Endothelial cell of umbilical vein (primary cell): ENCODE results near the gene GFOD1. TPM values are rescaled to one million over a fixed set of nuclear protein-coding genes. Genes with fewer than 3 reads are reported as not detected.

Experiments used
- BruUV-seq: library from RNA; stranded (reverse); fragments of 400-500 nt; replicated peaks from 2 replicates; lab custom pipeline; 2021; lab: Mats Ljungman, UMichigan
- CTCF ChIA-PET: fragments of 300-600, 350-600 bp; sonication (Branson Sonifier 250); formaldehyde crosslinking; loops from one replicate; lab custom pipeline; 2021; ENCODE audit warnings: antibody characterized with exemption, inconsistent platforms; lab: Charles Lee
- POLR2A ChIA-PET: fragments of 300-600, 350-600 bp; sonication (Branson Sonifier 250); formaldehyde crosslinking; loops from one replicate; lab custom pipeline; 2021; ENCODE audit warnings: antibody characterized with exemption, inconsistent platforms; lab: Charles Lee
- DNase-seq: peaks from one replicate; pipeline ENCODE4 v3.0.0-alpha.2; 2011; ENCODE audit warnings: low read depth, low spot score
- FAIRE-seq: peaks from 2 replicates; lab custom pipeline; 2011; peaks lifted over from hg19 to GRCh38; lab: Jason Lieb, UNC
- H2AFZ ChIP-seq: 2 replicates; pipeline ENCODE4 v1.6.0; 2012; ENCODE audit warnings: low read depth, low read length, control low read depth, inconsistent platforms
- H3K27ac ChIP-seq: 2 replicates; pipeline ENCODE4 v1.5.1; 2011; ENCODE audit warnings: low read depth, mild to moderate bottlenecking, control low read depth, low read length, moderate library complexity; ENCODE audit not compliant: insufficient read depth
- H3K27me3 ChIP-seq, 2 experiments: 2 replicates each; pipeline versions ENCODE4 v1.6.0 to v1.6.1; 2011; ENCODE audit warnings: low read length in 2 of 2, mixed read lengths in 1 of 2; ENCODE audit not compliant: control insufficient read depth in 2 of 2, insufficient read depth in 2 of 2
- H3K36me3 ChIP-seq, 2 experiments: 2 replicates in 1 of 2; 3 replicates in 1 of 2; pipeline ENCODE4 v1.5.1; 2011; ENCODE audit warnings: low read length in 2 of 2, mild to moderate bottlenecking in 1 of 2, moderate library complexity in 1 of 2; ENCODE audit not compliant: control insufficient read depth in 2 of 2, insufficient read depth in 2 of 2; ENCODE audit errors: extremely low read depth in 1 of 2
- H3K4me1 ChIP-seq: 3 replicates; pipeline ENCODE4 v1.5.1; 2011; ENCODE audit warnings: mild to moderate bottlenecking, low read length; ENCODE audit not compliant: control insufficient read depth, insufficient read depth; ENCODE audit errors: extremely low read depth
- H3K4me2 ChIP-seq: 2 replicates; pipeline ENCODE4 v1.6.1; 2011; ENCODE audit warnings: low read length, control low read depth, mixed read lengths; ENCODE audit not compliant: insufficient read depth
- H3K4me3 ChIP-seq, 3 experiments: fragments of 200-600 bp in 1 of 3; sonication (generic), shearing (Covaris generic) in 1 of 3; replicated peaks in 1 of 3; 2 replicates each; pipeline ENCODE4 v1.5.1; 2011 to 2016; ENCODE audit warnings: control low read depth in 3 of 3, low read length in 3 of 3, mild to moderate bottlenecking in 2 of 3, inconsistent platforms in 1 of 3, low read depth in 1 of 3, moderate library complexity in 1 of 3; ENCODE audit not compliant: insufficient read depth in 1 of 3
- H3K79me2 ChIP-seq: 2 replicates; pipeline ENCODE4 v1.6.0; 2012; ENCODE audit warnings: low read length, inconsistent platforms; ENCODE audit not compliant: control insufficient read depth, insufficient read depth
- H3K9ac ChIP-seq: replicated peaks from 2 replicates; pipeline ENCODE3; 2011; ENCODE audit warnings: low read length, control low read depth; ENCODE audit not compliant: insufficient read depth; ENCODE audit errors: extremely low read depth
- H3K9me1 ChIP-seq: replicated peaks from 3 replicates; pipeline ENCODE4 v1.6.0; 2011; ENCODE audit warnings: mild to moderate bottlenecking, low read length; ENCODE audit not compliant: control insufficient read depth, insufficient read depth; ENCODE audit errors: extremely low read depth
- H3K9me3 ChIP-seq: replicated peaks from 2 replicates; pipeline ENCODE4 v1.5.1; 2012; ENCODE audit warnings: low read length, inconsistent platforms; ENCODE audit not compliant: control insufficient read depth, insufficient read depth
- H4K20me1 ChIP-seq: replicated peaks from 2 replicates; pipeline ENCODE3; 2011; ENCODE audit warnings: mild to moderate bottlenecking, low read length; ENCODE audit not compliant: control insufficient read depth, insufficient read depth; ENCODE audit errors: extremely low read depth
- CTCF ChIP-seq, 2 donors: IDR thresholded peaks; 1 replicate in 1 of 2; 2 replicates in 1 of 2; pipeline ENCODE4 v1.5.1; 2011; ENCODE audit warnings: low read length in 2 of 2, mild to moderate bottlenecking in 2 of 2, moderate library complexity in 2 of 2, control low read depth in 1 of 2, inconsistent platforms in 1 of 2, low read depth in 1 of 2; ENCODE audit not compliant: insufficient read depth in 1 of 2; ENCODE audit errors: extremely low read depth in 1 of 2
- EZH2 ChIP-seq: IDR thresholded peaks from 2 replicates; pipeline ENCODE4 v1.6.1; 2012; ENCODE audit warnings: borderline replicate concordance, low read depth, mild to moderate bottlenecking, moderate library complexity, low read length, inconsistent platforms; ENCODE audit not compliant: severe bottlenecking
- GATA2 ChIP-seq: IDR thresholded peaks from 2 replicates; pipeline ENCODE4 v1.7.0; 2011; ENCODE audit warnings: low read depth, mild to moderate bottlenecking, moderate library complexity, mixed read lengths, low read length; ENCODE audit not compliant: insufficient read length, insufficient read depth
- JUN ChIP-seq: IDR thresholded peaks from 2 replicates; pipeline ENCODE4 v1.6.1; 2011; ENCODE audit warnings: borderline replicate concordance, low read depth; ENCODE audit not compliant: insufficient read length, insufficient read depth
- MYC ChIP-seq: IDR thresholded peaks from one replicate; pipeline ENCODE4 v1.6.1; 2011; ENCODE audit warnings: mild to moderate bottlenecking, low read depth, low read length
- POLR2A ChIP-seq: IDR thresholded peaks from 2 replicates; pipeline ENCODE4 v1.6.1; 2012; ENCODE audit warnings: low read depth, mild to moderate bottlenecking, control low read depth, low read length
- POLR2AphosphoS5 ChIP-seq: IDR thresholded peaks from 2 replicates; pipeline ENCODE4 v1.6.1; 2012; ENCODE audit warnings: low read depth, mild to moderate bottlenecking, control low read depth, low read length, moderate library complexity; ENCODE audit not compliant: insufficient read depth
- dilution Hi-C: fragments of 300-500 bp; cut with MboI; formaldehyde crosslinking; loops from one replicate; pipeline ENCODE4 v1.15.0; 2019; ENCODE audit warnings: low sequenced_read_pairs; ENCODE audit not compliant: extremely low pct_ligation_motif_present
- intact Hi-C: fragments of 100-400 bp; cut with micrococcal nuclease; formaldehyde crosslinking; loops from one replicate; pipeline ENCODE4 v1.10.0; 2022
- polyA plus RNA-seq, 4 experiments: library from polyadenylated mRNA; depleted of rRNA in 3 of 4; stranded (reverse) in 3 of 4; unstranded in 1 of 4; fragments of >200 nt; gene quantifications; 2 replicates each; pipeline versions ENCODE4 v1.2.1 to v1.2.3, GENCODE V29; 2011 to 2012; ENCODE audit warnings: missing spikeins in 1 of 4
- total RNA-seq: library from RNA; stranded (reverse); gene quantifications from 2 replicates; pipeline ENCODE4 v1.2.3, GENCODE V29; 2021

GFOD1 gene
- total and polyA plus RNA-seq, 2 donors (not counting 3 experiments of a cell fraction or from before 2014, with no cell fraction given): 12.1 to 24.1 TPM

DNA sequence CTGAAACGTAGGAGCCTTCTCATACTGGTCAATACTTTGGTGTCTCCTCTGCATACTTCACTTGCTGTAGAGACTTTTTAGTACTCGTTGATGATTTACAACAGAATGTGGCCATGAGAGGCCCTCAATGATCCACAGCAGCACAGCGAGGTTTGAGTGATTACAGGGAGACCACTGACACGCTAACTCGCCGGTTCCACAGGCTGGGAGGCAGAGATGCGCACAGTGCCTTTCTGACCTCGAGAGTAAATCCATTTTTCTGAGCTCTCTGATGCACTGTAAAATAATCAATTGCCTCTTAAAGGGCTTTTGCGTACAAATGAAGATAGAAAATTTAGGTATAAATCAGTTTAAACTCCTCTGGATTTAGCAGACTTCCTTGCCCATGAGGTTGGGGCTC, 102.9 kb downstream of the GFOD1 start:
- Histone ChIP-seq H3K27ac (no peak overlapping the region), H3K9ac (no peak overlapping the region), H3K79me2 (no peaks in the 10 kb centered on the region), H3K36me3 (no peaks in the 10 kb centered on the region), H3K4me2 (no peak overlapping the region), H3K9me3 (no peaks in the 10 kb centered on the region), H2AFZ (no peak overlapping the region), H4K20me1 (no peaks in the 10 kb centered on the region), H3K4me3 (no peak overlapping the region), H3K4me1 (no peaks in the 10 kb centered on the region), H3K27me3 (no peaks in the 10 kb centered on the region), H3K9me1 (no peaks in the 10 kb centered on the region)
- dilution Hi-C loops (no loop called here), intact Hi-C loops (no loop called here)
- BruUV-seq: no TSS peak
- ChIA-PET CTCF (interaction anchor here (1.1 to 2.2 kb wide), 3 partner anchors 11 to 191 kb away, joined by 3 to 5 read pairs (median 4); no protein-coding TSS in a partner anchor), POLR2A (no interaction called here)
- DNase-seq (no peak), FAIRE-seq (no peak)
- TF ChIP-seq POLR2A (no peak), MYC (no peak), GATA2 (no peak), POLR2AphosphoS5 (no peak), EZH2 (no peak), CTCF (IDR thresholded peaks at IDR 0.05; ENCODE audit: extremely low read depth in 1 of 2, insufficient read depth in 1 of 2, low read depth in 1 of 2, low read length in 2 of 2) (no peak), JUN (no peak)
